ENCODE measurements around the gene LRRC18.

Gene LRRC18

GRCh38 chr10:48878091-48878490, 61.5 kb downstream of the LRRC18 start:
- no peaks in the 10 kb centered on the region for H3K27me3 ChIP-seq (ENCODE audit: control insufficient read depth in 1 of 2, insufficient read depth in 2 of 2, low read length in 2 of 2)
- H3K36me3 ChIP-seq (ENCODE audit: insufficient read depth, low read length), result no peaks in the 10 kb centered on the region
- H3K27ac ChIP-seq (ENCODE audit: low read depth, low read length), result no peak overlapping the region
- no peaks in the 10 kb centered on the region for H3K4me1 ChIP-seq (ENCODE audit: insufficient read depth, low read length)
- no peak overlapping the region for H3K9ac ChIP-seq (ENCODE audit: low read length)
- H3K4me3 ChIP-seq (ENCODE audit: low read depth in 1 of 2, low read length in 2 of 2), result no peak overlapping the region
- H3K9me3 ChIP-seq (ENCODE audit: low read length), result no peaks in the 10 kb centered on the region

GRCh38 chr10:48872234-48872633, 67.4 kb downstream of the LRRC18 start:
- H3K27ac ChIP-seq (ENCODE audit: low read depth, low read length), result no peak overlapping the region
- no peaks in the 10 kb centered on the region for H3K36me3 ChIP-seq (ENCODE audit: insufficient read depth, low read length)
- no peak overlapping the region for H3K9ac ChIP-seq (ENCODE audit: low read length)
- no peaks in the 10 kb centered on the region for H3K4me1 ChIP-seq (ENCODE audit: insufficient read depth, low read length)
- no peak overlapping the region for H3K4me3 ChIP-seq (ENCODE audit: low read depth in 1 of 2, low read length in 2 of 2)
- H3K9me3 ChIP-seq (ENCODE audit: low read length), result no peaks in the 10 kb centered on the region
- no peaks in the 10 kb centered on the region for H3K27me3 ChIP-seq (ENCODE audit: control insufficient read depth in 1 of 2, insufficient read depth in 2 of 2, low read length in 2 of 2)

Measured in muscle layer of colon (tissue), 2 donors.